HUDEP-2 (cell line): ENCODE data around the gene ALDH1A2.

Experiments
- DNase-seq, 76 experiments: peaks; one replicate each; lab custom pipeline; 2025; ENCODE audit not compliant: unreplicated experiment in 76 of 76; lab: John Stamatoyannopoulos, UW

The ALDH1A2 gene

DNA sequence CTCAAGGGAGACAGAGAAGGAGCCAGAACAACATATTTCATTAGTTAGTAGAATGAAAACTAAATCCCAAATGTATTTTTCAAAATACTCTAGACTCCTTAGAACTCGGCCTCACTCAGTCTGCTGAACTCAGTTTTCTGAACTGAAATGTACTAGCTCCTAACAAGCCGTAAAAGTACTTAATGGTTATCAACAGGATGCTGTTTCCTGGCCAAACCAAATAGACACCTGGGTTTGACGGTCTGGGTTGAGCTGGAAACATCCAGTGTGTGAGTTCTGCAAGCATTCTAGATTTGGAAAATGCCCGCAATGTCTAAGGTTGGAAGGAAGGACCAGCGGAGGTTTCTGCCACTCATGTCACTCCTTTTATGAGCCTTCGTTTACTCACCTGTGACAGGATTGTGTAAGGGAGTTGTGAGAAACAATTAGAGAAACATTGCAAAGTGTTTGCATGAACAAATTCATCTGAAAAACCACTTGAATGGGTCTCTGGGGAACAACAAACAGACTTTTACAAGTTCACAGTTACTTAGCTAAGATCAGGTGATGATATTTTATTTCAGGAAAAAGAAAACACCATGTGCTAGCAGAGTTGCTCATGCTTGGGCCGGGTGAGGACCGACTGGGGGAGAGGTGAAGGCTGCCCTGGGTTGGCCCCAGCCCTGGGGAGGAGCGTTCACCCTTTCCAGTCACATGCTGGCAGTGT, 151.0 kb downstream of the ALDH1A2 start:
- no peak for DNase-seq

DNA sequence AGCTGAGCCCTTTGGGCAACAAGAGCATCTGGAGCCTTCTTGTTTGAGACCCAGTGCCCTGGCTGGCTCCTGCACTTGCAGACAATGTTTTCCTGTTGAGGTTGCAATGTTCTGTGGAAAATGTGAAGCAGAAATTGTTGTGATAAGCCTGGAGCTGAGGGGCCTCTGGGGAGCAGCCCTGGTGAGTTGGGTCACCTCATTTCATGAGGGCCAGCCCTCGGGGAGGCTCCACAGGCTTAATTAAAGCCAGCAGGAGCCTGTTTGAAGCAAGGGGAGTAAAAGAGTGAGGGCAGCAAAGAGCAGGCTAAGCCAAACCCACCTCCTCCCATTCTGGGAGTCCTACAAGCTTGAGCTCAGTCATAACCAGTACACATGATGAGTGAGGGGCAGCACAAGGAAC, 154.3 kb downstream of the ALDH1A2 start:
- no peak for DNase-seq

DNA sequence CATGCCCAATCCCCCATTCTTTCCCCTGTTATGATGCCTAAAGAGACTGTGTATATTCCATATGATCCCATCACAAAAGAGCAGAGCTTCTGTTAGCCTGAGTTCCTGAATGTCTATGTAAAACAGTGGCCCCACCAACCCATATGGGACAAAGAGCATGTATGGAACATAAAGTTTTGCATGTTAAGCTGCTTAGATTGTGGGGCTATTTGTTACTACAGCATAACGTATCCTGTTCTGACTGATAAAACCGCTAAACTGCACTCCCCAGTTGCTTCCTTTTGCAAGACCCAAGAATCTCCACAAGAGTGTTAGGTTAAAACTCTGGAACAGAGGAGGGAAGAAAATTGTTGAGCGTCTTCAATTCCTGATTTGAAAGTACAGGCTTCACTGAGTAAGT, 154.8 kb downstream of the ALDH1A2 start:
- DNase-seq, result no peak

DNA sequence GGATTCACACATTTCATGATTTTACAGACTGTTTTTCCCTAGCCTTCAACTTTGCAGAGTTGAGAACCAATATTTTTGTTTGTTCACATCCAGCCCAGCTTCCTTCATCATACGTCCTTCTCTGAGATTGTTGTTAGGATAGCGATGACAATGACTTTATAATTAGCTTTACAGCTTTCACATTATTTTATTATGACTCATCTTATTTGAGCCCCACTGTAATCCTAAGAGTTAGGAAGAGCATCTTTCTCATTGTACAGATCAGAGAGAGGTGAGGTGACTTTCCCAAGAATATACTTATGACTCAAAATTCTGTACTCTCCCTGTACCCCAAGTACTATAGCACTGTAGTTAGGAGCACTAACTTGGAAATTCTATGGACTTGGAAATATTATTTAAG, 156.1 kb downstream of the ALDH1A2 start:
- no peak for DNase-seq

DNA sequence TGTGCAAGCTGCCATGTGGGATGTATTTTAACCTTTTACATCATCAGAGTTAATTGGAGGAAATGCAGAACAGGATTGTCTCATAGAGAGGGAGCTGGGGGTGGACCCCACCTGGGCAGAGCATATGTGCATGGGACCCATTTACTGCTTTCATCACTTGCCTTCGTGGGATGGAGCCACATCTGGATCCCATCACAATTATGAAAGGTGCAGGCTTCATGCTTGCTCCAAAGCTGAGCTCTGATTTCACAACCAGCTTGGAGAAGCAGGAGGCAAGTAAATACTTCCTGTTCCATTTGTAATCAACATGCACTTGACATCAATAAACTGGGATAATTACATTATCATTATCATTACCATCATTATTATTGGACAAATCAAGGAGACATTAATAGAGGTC, 161.9 kb downstream of the ALDH1A2 start:
- no peak for DNase-seq
